K562 (cell line): ENCODE measurements around the gene LHPP. TPM values are rescaled to one million over a fixed set of nuclear protein-coding genes. Genes with fewer than 3 reads are reported as not detected.

Source experiments
- CLOCK ChIP-seq: fragments of 250-450 bp; sonication (Bioruptor Pico); IDR thresholded peaks from 2 replicates; pipeline ENCODE4 v1.4.0; 2020; ENCODE audit warnings: mild to moderate bottlenecking, moderate library complexity, borderline replicate concordance
- L3MBTL2 ChIP-seq: fragments of 450-650 bp; IDR thresholded peaks from 2 replicates; pipeline ENCODE4 v1.6.1; 2016; ENCODE audit warnings: mild to moderate bottlenecking, moderate library complexity
- MAFF ChIP-seq: IDR thresholded peaks from 2 replicates; pipeline ENCODE4 v1.6.1; 2012; ENCODE audit warnings: low read length, improper control_type of control experiment
- MXI1 ChIP-seq: IDR thresholded peaks from 2 replicates; pipeline ENCODE4 v1.6.1; 2011; ENCODE audit warnings: low read depth, mild to moderate bottlenecking, improper control_type of control experiment, low read length
- NFE2 ChIP-seq: IDR thresholded peaks from 2 replicates; pipeline ENCODE4 v1.6.1; 2014; ENCODE audit warnings: antibody characterized with exemption, low read depth
- NFE2L1 ChIP-seq: fragments of 450-650 bp; IDR thresholded peaks from 2 replicates; pipeline ENCODE4 v1.6.1; 2016; ENCODE audit warnings: missing genetic modification characterization, low read depth, mild to moderate bottlenecking, missing compliant biosample characterization, moderate library complexity, borderline replicate concordance
- SMAD3 ChIP-seq: fragments of 450-650 bp; formaldehyde crosslinking; conservative IDR thresholded peaks from 2 replicates; pipeline ENCODE4 v1.4.0; 2020; ENCODE audit warnings: mild to moderate bottlenecking
- SUPT5H ChIP-seq: fragments of 450-650 bp; IDR thresholded peaks from 2 replicates; pipeline ENCODE4 v1.6.1; 2016
- VEZF1 ChIP-seq: fragments of 200-800 bp; sonication (Bioruptor generic); IDR thresholded peaks from 2 replicates; pipeline ENCODE4 v1.6.1; 2017; ENCODE audit warnings: missing genetic modification characterization, missing compliant biosample characterization
- ZBED1 ChIP-seq: IDR thresholded peaks from 2 replicates; pipeline ENCODE4 v1.6.1; 2014
- ZBTB43 ChIP-seq: sonication (generic); formaldehyde crosslinking; IDR thresholded peaks from 2 replicates; pipeline ENCODE4 v1.8.0; 2023; ENCODE audit warnings: mild to moderate bottlenecking, missing genetic modification reagents
- ZKSCAN1 ChIP-seq: fragments of 150-350 bp; IDR thresholded peaks from 2 replicates; pipeline ENCODE4 v1.6.1; 2016; ENCODE audit warnings: low read depth, low read length
- ZNF134 ChIP-seq: fragments of 250-450 bp; sonication (Bioruptor Pico); conservative IDR thresholded peaks from 2 replicates; pipeline ENCODE4 v1.4.0; 2020
- polyA plus RNA-seq, 8 experiments: library from polyadenylated mRNA; depleted of rRNA in 4 of 8; stranded (reverse) in 5 of 8; unstranded in 3 of 8; fragments of >200 nt; fragmentation: Nextera tagmentation in 2 of 8; fragmentation: Illumina TruSeq in 1 of 8; extraction: Ambion mirVana in 2 of 8; extraction: Trizol in 1 of 8; gene quantifications; 2 replicates each; pipeline versions ENCODE4 v1.2.1 to v1.2.3, GENCODE V29; 2011 to 2014; ENCODE audit warnings: inconsistent platforms in 1 of 8, missing spikeins in 1 of 8
- total RNA-seq, 7 experiments: library from RNA; depleted of rRNA in 6 of 7; stranded (reverse); fragments of >200 nt in 6 of 7; fragmentation: Illumina TruSeq in 2 of 7; extraction: Trizol in 2 of 7; gene quantifications; 2 replicates each; pipeline versions ENCODE4 v1.2.1 to v1.2.3, GENCODE V29; 2011 to 2021; ENCODE audit warnings: low replicate concordance in 1 of 7
- TF ChIP-seq, protein P1 (sequence below): sonication (generic); IDR thresholded peaks from 2 replicates; pipeline ENCODE4 v1.6.1; 2016

LHPP gene
- total and polyA plus RNA-seq, 9 of the 15 experiments (the other 6 are each of a cell fraction or from before 2014, with no cell fraction given): 0.34 to 7.4 (median 3.0) TPM

GRCh38 chr10:124646483-124647352, 185.1 kb downstream of the LHPP start (continued):
- TF ChIP-seq CLOCK (CRISPR knock-in tag): no peak
- TF ChIP-seq ZNF134 (CRISPR knock-in tag): no peak
- TF ChIP-seq MXI1: no peak
- TF ChIP-seq L3MBTL2: no peak
- 0 out of 2 replicates have a peak, but pooled peaks have one; percentile 28 for TF ChIP-seq SMAD3 (CRISPR knock-in tag)
- TF ChIP-seq MAFF: no peak
- no peak for TF ChIP-seq ZKSCAN1
- no peak for TF ChIP-seq ZBTB43 (CRISPR knock-in tag)
- TF ChIP-seq, protein P1, sequence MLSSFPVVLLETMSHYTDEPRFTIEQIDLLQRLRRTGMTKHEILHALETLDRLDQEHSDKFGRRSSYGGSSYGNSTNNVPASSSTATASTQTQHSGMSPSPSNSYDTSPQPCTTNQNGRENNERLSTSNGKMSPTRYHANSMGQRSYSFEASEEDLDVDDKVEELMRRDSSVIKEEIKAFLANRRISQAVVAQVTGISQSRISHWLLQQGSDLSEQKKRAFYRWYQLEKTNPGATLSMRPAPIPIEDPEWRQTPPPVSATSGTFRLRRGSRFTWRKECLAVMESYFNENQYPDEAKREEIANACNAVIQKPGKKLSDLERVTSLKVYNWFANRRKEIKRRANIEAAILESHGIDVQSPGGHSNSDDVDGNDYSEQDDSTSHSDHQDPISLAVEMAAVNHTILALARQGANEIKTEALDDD: no peak
- TF ChIP-seq ZBED1: no peak
- no peak for TF ChIP-seq SUPT5H
- 0 out of 2 replicates have a peak, but pooled peaks have one; percentile 16 for TF ChIP-seq VEZF1 (CRISPR knock-in tag)
- TF ChIP-seq NFE2L1: no peak
- TF ChIP-seq NFE2: peak; percentile 22; the same call in 1 of the 2 replicates
